OCI-LY7 (cell line): Measurements from ENCODE around the gene SHISAL1.

Experiments
- EZH2phosphoT487 ChIP-seq: fragments of 200-600 bp; sonication (generic); IDR thresholded peaks from 2 replicates; pipeline ENCODE4 v1.6.1; 2018; ENCODE audit warnings: low read depth, borderline replicate concordance, mild to moderate bottlenecking, mixed run types, antibody characterized with exemption, low read length, moderate library complexity, mixed read lengths
- TF ChIP-seq, protein P1 (sequence below): fragments of 200-600 bp; sonication (generic); conservative IDR thresholded peaks from 2 replicates; pipeline ENCODE4 v1.5.1; 2014; ENCODE audit warnings: mild to moderate bottlenecking, antibody characterized with exemption, low read length, moderate library complexity, mixed read lengths

DNA sequence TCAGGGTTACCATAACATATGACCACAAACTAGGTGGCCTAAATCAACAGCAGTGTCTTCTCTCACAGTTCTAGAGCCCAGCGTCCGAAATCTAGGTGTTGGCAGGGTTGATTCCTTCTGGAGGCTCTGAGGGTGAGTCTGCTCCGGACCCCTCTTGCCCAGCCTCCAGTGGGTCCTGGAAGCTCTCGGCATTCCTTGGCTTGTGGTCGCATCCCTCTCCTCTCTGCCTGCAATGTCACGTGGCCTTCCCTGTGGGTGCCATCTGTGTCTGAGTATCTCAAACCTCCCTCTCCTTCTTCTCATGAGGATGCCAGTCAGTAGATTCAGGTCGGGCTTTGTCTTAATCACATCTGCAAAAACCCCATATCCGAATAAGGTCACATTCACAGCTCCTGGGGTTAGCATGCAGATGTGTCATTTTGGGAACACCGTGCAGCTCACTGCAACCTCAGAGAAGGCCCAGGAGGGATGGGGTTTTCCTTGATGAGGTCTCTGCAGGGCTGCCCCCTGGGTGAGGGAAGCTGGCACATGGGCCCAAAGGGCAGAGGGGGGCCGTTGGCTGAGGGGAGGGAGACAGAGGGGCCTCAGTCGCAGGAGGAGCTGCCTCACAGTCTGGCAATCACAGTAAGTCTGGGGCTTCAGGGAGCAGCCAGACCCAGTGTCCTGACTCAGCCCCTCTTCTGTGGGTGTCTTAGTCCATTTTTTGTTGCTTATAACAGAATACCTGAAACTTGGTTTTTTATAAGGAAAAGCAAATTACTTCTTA, 90.9 kb downstream of the SHISAL1 start:
- TF ChIP-seq, protein P1, sequence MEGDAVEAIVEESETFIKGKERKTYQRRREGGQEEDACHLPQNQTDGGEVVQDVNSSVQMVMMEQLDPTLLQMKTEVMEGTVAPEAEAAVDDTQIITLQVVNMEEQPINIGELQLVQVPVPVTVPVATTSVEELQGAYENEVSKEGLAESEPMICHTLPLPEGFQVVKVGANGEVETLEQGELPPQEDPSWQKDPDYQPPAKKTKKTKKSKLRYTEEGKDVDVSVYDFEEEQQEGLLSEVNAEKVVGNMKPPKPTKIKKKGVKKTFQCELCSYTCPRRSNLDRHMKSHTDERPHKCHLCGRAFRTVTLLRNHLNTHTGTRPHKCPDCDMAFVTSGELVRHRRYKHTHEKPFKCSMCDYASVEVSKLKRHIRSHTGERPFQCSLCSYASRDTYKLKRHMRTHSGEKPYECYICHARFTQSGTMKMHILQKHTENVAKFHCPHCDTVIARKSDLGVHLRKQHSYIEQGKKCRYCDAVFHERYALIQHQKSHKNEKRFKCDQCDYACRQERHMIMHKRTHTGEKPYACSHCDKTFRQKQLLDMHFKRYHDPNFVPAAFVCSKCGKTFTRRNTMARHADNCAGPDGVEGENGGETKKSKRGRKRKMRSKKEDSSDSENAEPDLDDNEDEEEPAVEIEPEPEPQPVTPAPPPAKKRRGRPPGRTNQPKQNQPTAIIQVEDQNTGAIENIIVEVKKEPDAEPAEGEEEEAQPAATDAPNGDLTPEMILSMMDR, result no peak
- TF ChIP-seq EZH2phosphoT487, result no peak
